IMR-90 (cell line): Measurements from ENCODE around the gene PAQR4.
"Not testable (repeated sequence)": the region's sequence is repeated elsewhere in the genome, so short reads cannot be mapped to it uniquely, and the experiment has no call there.

Experiments
- BHLHE40 ChIP-seq: fragments of 150-350 bp; IDR thresholded peaks from 2 replicates; pipeline ENCODE4 v1.6.1; 2016; ENCODE audit warnings: mild to moderate bottlenecking, low read depth, low read length
- CEBPB ChIP-seq: IDR thresholded peaks from 2 replicates; pipeline ENCODE4 v1.6.1; 2012; ENCODE audit warnings: low read depth, low read length, improper control_type of control experiment
- CTCF ChIP-seq: conservative IDR thresholded peaks from 2 replicates; pipeline ENCODE4 v1.5.1; 2012; ENCODE audit warnings: mild to moderate bottlenecking, low read depth, low read length, improper control_type of control experiment
- ELK1 ChIP-seq: fragments of 150-350 bp; IDR thresholded peaks from 2 replicates; pipeline ENCODE4 v1.6.1; 2016; ENCODE audit warnings: low read depth, mild to moderate bottlenecking, low read length, moderate library complexity, borderline replicate concordance
- MAFK ChIP-seq: IDR thresholded peaks from 2 replicates; pipeline ENCODE4 v1.6.1; 2012; ENCODE audit warnings: low read depth, low read length, improper control_type of control experiment
- MAZ ChIP-seq: IDR thresholded peaks from 2 replicates; pipeline ENCODE4 v1.6.1; 2012; ENCODE audit warnings: low read depth, mild to moderate bottlenecking, low read length, improper control_type of control experiment, moderate library complexity, borderline replicate concordance
- MXI1 ChIP-seq: IDR thresholded peaks from 2 replicates; pipeline ENCODE4 v1.6.1; 2012; ENCODE audit warnings: low read depth, mild to moderate bottlenecking, low read length, moderate library complexity, borderline replicate concordance
- POLR2A ChIP-seq: IDR thresholded peaks from 2 replicates; pipeline ENCODE4 v1.6.1; 2012; ENCODE audit warnings: mild to moderate bottlenecking, low read depth, low read length
- RAD21 ChIP-seq: IDR thresholded peaks from 2 replicates; pipeline ENCODE4 v1.6.1; 2012; ENCODE audit warnings: low read length, improper control_type of control experiment
- RCOR1 ChIP-seq: IDR thresholded peaks from 2 replicates; pipeline ENCODE4 v1.6.1; 2012; ENCODE audit warnings: mild to moderate bottlenecking, low read length, improper control_type of control experiment; ENCODE audit not compliant: insufficient replicate concordance
- RFX5 ChIP-seq: IDR thresholded peaks from 2 replicates; pipeline ENCODE4 v1.8.0; 2012; ENCODE audit warnings: low read depth, mild to moderate bottlenecking, low read length, moderate library complexity

- TF ChIP-seq CTCF, RFX5, MXI1, RAD21, BHLHE40, POLR2A, RCOR1, ELK1, MAFK, CEBPB, MAZ: not testable (repeated sequence)
Measured at GRCh38 chr16:2928151-2928550, 41.0 kb upstream of the PAQR4 start.
